ENCODE data around the gene CCPG1. TPM values are rescaled to one million over a fixed set of nuclear protein-coding genes. Genes with fewer than 3 reads are reported as not detected.
"Not testable (repeated sequence)": the region's sequence is repeated elsewhere in the genome, so short reads cannot be mapped to it uniquely, and the experiment has no call there.

CCPG1 gene
- total and polyA plus RNA-seq, 7 donors: 28.3 to 112 (median 70.5) TPM

DNA sequence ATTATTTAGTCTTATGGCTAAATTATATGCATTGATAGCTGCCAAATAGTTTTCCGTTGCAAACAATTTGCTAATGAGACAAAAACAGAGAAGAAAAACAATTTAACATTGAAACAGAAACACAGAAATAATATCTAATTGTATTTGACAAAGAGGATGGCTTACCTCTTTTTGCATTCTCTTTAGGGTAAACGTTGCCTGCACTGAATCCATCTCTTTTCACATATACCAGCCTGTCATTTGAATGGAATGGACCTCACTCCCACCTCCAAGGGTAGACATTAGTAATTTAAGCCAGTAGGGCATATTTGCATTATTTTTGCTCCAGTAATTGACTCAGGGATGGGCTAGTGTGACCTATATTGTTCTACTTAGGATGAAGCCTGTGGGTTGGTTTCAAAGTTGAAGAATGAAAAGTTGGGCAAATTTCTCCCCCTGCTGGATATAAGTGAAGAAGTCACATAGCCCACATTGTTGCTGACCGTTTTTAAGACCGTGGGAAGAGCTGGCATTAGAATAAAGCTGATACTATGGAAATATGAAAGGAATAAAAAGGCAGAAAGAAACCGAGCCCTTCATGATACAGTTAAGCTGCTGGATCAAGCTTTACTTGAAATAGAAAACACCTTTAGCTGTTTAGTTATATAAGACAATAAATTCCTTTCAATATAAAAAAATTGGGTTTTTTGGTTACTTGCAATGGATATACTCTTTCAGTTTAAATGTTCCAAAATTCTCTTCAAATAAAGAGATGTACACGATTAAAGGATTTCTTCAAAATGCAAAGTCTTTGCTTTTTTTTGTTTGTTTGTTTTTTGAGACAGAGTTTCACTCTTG is 27.0 kb upstream of the CCPG1 start:
- DNase-seq (no peak), ATAC-seq (peak in 2 of 4 donors; percentile 49 to 74)
- intact Hi-C loops (cut with DNase I): loop anchor here (5.0 to 10.0 kb wide), 4 partner anchors 60 to 218 kb away; no protein-coding TSS in a partner anchor
- H3K36me3 ChIP-seq (ENCODE audit: insufficient read depth in 1 of 2, low read depth in 1 of 2): no peaks in the 10 kb centered on the region
- H3K9me3 ChIP-seq: no peaks in the 10 kb centered on the region
- TF ChIP-seq, protein P1, sequence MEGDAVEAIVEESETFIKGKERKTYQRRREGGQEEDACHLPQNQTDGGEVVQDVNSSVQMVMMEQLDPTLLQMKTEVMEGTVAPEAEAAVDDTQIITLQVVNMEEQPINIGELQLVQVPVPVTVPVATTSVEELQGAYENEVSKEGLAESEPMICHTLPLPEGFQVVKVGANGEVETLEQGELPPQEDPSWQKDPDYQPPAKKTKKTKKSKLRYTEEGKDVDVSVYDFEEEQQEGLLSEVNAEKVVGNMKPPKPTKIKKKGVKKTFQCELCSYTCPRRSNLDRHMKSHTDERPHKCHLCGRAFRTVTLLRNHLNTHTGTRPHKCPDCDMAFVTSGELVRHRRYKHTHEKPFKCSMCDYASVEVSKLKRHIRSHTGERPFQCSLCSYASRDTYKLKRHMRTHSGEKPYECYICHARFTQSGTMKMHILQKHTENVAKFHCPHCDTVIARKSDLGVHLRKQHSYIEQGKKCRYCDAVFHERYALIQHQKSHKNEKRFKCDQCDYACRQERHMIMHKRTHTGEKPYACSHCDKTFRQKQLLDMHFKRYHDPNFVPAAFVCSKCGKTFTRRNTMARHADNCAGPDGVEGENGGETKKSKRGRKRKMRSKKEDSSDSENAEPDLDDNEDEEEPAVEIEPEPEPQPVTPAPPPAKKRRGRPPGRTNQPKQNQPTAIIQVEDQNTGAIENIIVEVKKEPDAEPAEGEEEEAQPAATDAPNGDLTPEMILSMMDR (IDR thresholded peaks at IDR 0.05): peak; percentile 38
- WGBS, 3 donors: 39 to 41% (median 40%) methylated on average over 6 of the region's 6 CpGs
- H3K27ac ChIP-seq: no peak overlapping the region
- no peak overlapping the region for H3K4me3 ChIP-seq
- no peaks in the 10 kb centered on the region for H3K4me1 ChIP-seq
- no peaks in the 10 kb centered on the region for H3K27me3 ChIP-seq (ENCODE audit: insufficient read depth in 3 of 3, low read length in 2 of 3)

DNA sequence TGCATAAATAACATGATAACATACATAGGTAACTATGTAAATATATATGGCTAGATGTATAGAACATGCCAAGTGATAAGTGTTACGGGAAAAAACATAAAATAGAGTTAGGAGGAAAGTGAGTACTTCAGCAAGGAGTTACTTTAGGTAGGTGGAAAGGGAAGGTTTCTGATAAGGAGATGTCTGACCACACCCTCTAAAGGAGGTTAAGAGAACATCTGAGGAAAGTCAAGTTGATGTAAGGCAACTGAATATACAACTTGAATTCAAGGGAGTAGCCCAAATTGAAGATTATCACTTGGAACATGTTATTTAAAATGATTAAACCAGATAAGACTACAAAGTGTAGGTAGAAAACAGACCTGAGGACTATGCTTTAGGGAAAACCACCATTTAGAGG is 13.9 kb upstream of the CCPG1 start:
- Histone ChIP-seq H3K27ac (no peak overlapping the region), H3K9me3 (no peaks in the 10 kb centered on the region), H3K36me3 (ENCODE audit: insufficient read depth in 1 of 2, low read depth in 1 of 2) (no peaks in the 10 kb centered on the region), H3K4me1 (no peaks in the 10 kb centered on the region), H3K27me3 (ENCODE audit: insufficient read depth in 3 of 3, low read length in 2 of 3) (no peaks in the 10 kb centered on the region), H3K4me3 (no peak overlapping the region)
- DNase-seq (no peak), ATAC-seq (no peak)
- 0% methylated on average over 1 of the region's 1 CpG for WGBS, 3 donors
- intact Hi-C loops (cut with DNase I): no loop called here
- TF ChIP-seq, protein P1 (IDR thresholded peaks at IDR 0.05): no peak

- Histone ChIP-seq H3K4me1 (no peaks in the 10 kb centered on the region), H3K9me3 (no peaks in the 10 kb centered on the region), H3K4me3 (no peak overlapping the region), H3K36me3 (ENCODE audit: insufficient read depth in 1 of 2, low read depth in 1 of 2) (no peaks in the 10 kb centered on the region), H3K27me3 (ENCODE audit: insufficient read depth in 3 of 3, low read length in 2 of 3) (no peaks in the 10 kb centered on the region), H3K27ac (no peak overlapping the region)
- intact Hi-C loops (cut with DNase I): no loop called here
- TF ChIP-seq, protein P1 (IDR thresholded peaks at IDR 0.05): no peak
- ATAC-seq: no peak
- DNase-seq: no peak
These were observed 12.2 kb upstream of the CCPG1 start for GRCh38 chr15:55420171-55420866.

DNA sequence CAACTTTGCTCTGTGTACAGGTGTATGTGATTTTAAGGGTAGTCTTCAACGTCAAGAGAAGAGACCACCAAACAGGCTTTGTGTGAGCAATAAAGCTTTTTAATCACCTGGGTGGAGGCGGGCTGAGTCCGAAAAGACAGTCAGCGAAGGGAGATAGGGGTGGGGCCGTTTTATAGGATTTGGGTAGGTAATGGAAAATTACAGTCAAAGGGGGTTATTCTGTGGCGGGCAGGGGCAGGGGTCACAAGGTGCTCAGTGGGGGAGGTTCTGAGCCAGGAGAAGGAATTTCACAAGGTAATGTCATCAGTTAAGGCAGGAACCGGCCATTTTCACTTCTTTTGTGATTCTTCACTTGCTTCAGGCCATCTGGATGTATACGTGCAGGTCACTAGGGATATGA is 9.5 kb upstream of the CCPG1 start:
- not testable (repeated sequence) for ATAC-seq; H3K9me3 ChIP-seq; H3K4me3 ChIP-seq; H3K36me3 ChIP-seq (ENCODE audit: insufficient read depth in 1 of 2, low read depth in 1 of 2); H3K27ac ChIP-seq; DNase-seq; H3K4me1 ChIP-seq; H3K27me3 ChIP-seq (ENCODE audit: insufficient read depth in 3 of 3, low read length in 2 of 3)
- intact Hi-C loops (cut with DNase I): loop anchor here in 1 of 2 donors (10.0 kb wide), 1 partner anchor 223 kb away; the partner anchor contains the start of gene RSL24D1
- WGBS, 3 donors: 69 to 73% (median 70%) methylated on average over 8 of the region's 8 CpGs

GRCh38 chr15:55408976-55409375 is 817 bp upstream of the CCPG1 start:
- intact Hi-C loops (cut with DNase I): loop anchor here in 1 of 2 donors (5.0 to 10.0 kb wide), 2 partner anchors 92 to 214 kb away; partner anchors contain the start of genes PIGB, PIGBOS1 and RSL24D1
- H3K9me3 ChIP-seq; H3K36me3 ChIP-seq (ENCODE audit: insufficient read depth in 1 of 2, low read depth in 1 of 2); ATAC-seq; DNase-seq; H3K27me3 ChIP-seq (ENCODE audit: insufficient read depth in 3 of 3, low read length in 2 of 3): not testable (repeated sequence)
- WGBS, 3 donors: 50 to 59% (median 53%) methylated on average over 14 of the region's 14 CpGs
- H3K4me1 ChIP-seq: peaks cover 19% of the 10 kb centered on the region
- peak overlapping the region; percentile 94 for H3K4me3 ChIP-seq
- peak overlapping the region; percentile 98 for H3K27ac ChIP-seq
